ENCODE measurements around the gene ADD3. TPM values are rescaled to one million over a fixed set of nuclear protein-coding genes. Genes with fewer than 3 reads are reported as not detected.

The ADD3 gene
- total and polyA plus RNA-seq, 2 experiments from 2014 or later = 133 to 1,101 TPM

DNA sequence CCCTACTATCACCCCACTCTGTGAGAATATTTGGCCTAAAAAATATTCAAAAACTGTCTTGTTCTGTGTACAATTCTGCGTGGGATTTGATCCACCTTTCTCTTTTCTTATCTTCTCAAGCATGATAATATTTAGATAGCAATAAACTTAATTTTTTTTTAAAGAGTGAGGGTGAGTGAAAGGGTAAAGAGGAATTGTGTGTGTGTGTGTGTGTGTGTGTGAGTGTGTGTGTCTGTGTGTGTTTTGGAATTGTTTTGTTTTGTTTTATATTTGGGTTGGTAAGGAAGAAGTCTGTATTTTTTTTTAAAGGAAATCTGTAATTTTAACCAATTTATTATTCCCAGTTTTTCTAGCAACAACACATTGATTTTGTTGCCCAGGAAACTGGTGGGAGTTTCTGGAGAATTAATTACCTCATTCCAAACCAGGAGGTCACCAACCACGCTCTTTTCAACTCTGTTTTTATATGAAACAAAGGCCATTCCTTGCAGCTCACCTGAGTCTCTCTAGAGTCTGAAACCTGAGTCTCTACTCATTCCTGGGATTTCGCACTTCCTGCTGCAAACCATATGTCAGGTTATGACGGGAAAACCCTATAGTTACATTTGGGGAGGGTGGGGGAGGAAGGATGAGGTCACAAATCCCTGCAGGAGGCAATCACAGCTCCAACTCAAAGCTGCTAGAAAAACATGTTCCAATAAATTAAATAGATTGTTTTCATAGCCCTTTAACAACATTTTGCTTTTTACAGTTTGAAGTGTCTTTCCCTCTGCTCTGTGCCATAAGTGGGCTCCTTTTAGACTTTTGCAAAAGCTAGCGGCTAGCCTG, 46.4 kb upstream of the ADD3 start:
- no peak overlapping the region for H3K9ac ChIP-seq
- WGBS, 2 experiments (ENCODE audit: low coverage in 1 of 2, low lambda C conversion rate in 2 of 2, missing lambda C conversion rate in 2 of 2) = 47% methylated on average over 5 of the region's 5 CpGs
- peaks cover 39% of the 10 kb centered on the region for H3K4me1 ChIP-seq (ENCODE audit: insufficient read depth)
- no peaks in the 10 kb centered on the region for H3K36me3 ChIP-seq (ENCODE audit: low read depth)
- H3K27me3 ChIP-seq (replicated peaks; ENCODE audit: insufficient read depth) = no peaks in the 10 kb centered on the region
- H3K9me2 ChIP-seq (ENCODE audit: insufficient read depth) = no peaks in the 10 kb centered on the region
- H3K4me3 ChIP-seq = no peak overlapping the region
- 0 out of 2 replicates have a peak overlapping the region, but pooled peaks have one; percentile 42 for H2AFZ ChIP-seq
- H3K9me3 ChIP-seq (ENCODE audit: low read depth) = no peaks in the 10 kb centered on the region
- TF ChIP-seq EZH2 (IDR thresholded peaks at IDR 0.05; ENCODE audit: insufficient read depth, poor library complexity, severe bottlenecking) (no peak), EZH2phosphoT487 (IDR thresholded peaks at IDR 0.05; ENCODE audit: insufficient read depth, low read depth) (no peak)
- no peaks in the 10 kb centered on the region for H3K79me2 ChIP-seq (ENCODE audit: insufficient read depth)
- peak; percentile 39 for DNase-seq
- in situ Hi-C loops (cut with MboI) = no loop called here
- no peaks in the 10 kb centered on the region for H4K20me1 ChIP-seq (ENCODE audit: insufficient read depth)
- peaks cover 10% of the 10 kb centered on the region for H3F3A ChIP-seq (ENCODE audit: insufficient read depth)
- H3K27ac ChIP-seq = no peak overlapping the region
- H3K4me2 ChIP-seq (ENCODE audit: unreplicated experiment) = no peak overlapping the region

DNA sequence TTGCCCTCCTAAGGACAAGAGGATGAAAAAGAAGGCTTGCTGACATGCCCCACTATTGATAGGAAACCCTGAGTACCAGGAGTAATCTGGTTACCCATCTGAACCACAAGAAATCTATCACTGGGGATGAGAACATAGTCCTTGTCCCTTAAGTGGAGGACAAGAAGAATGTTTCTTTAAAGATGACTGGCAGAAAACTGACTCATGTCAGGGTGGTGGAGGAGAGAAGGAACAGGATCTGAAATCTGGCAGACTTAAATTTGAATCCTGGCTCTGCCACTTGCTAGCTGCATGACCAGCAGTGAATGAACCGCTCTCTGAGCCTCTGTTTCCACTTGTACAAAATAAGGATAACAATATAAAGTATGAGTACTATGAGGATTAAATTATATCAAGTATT, 45.5 kb upstream of the ADD3 start:
- H3K9ac ChIP-seq = no peak overlapping the region
- in situ Hi-C loops (cut with MboI) = no loop called here
- H3K9me3 ChIP-seq (ENCODE audit: low read depth) = no peaks in the 10 kb centered on the region
- TF ChIP-seq EZH2phosphoT487 (IDR thresholded peaks at IDR 0.05; ENCODE audit: insufficient read depth, low read depth) = no peak
- no peak for TF ChIP-seq EZH2 (IDR thresholded peaks at IDR 0.05; ENCODE audit: insufficient read depth, poor library complexity, severe bottlenecking)
- H3K4me2 ChIP-seq (ENCODE audit: unreplicated experiment) = peak overlapping the region; percentile 16
- 53 to 74% methylated on average over 1 of the region's 1 CpG for WGBS, 2 experiments (ENCODE audit: low coverage in 1 of 2, low lambda C conversion rate in 2 of 2, missing lambda C conversion rate in 2 of 2)
- peaks cover 17% of the 10 kb centered on the region for H3F3A ChIP-seq (ENCODE audit: insufficient read depth)
- DNase-seq = peak; percentile 44
- no peaks in the 10 kb centered on the region for H3K27me3 ChIP-seq (replicated peaks; ENCODE audit: insufficient read depth)
- peaks cover 48% of the 10 kb centered on the region for H3K4me1 ChIP-seq (ENCODE audit: insufficient read depth)
- H3K36me3 ChIP-seq (ENCODE audit: low read depth) = no peaks in the 10 kb centered on the region
- H3K27ac ChIP-seq = no peak overlapping the region
- H4K20me1 ChIP-seq (ENCODE audit: insufficient read depth) = no peaks in the 10 kb centered on the region
- no peaks in the 10 kb centered on the region for H3K9me2 ChIP-seq (ENCODE audit: insufficient read depth)
- no peak overlapping the region for H2AFZ ChIP-seq
- no peaks in the 10 kb centered on the region for H3K79me2 ChIP-seq (ENCODE audit: insufficient read depth)
- H3K4me3 ChIP-seq = no peak overlapping the region

DNA sequence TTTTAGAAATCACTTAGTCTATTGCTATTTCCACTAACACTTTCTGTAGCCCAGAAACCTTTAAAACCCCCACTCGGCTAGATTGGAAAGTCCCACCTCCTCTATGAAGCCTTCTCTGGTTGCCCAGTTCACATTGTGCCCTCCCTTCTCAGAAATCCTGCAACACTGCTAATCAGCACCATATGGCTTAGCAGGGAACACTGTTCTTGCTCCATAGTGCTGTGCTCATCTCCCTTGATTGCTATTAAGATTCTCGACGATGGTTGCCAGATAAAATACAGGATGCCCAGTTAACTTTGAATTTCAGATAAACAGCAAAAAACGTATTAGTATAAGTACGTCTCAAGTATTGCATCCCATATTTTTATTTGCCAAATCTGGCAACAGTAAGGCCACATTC, 44.3 kb upstream of the ADD3 start:
- H3K79me2 ChIP-seq (ENCODE audit: insufficient read depth) = no peaks in the 10 kb centered on the region
- no peaks in the 10 kb centered on the region for H3K27me3 ChIP-seq (replicated peaks; ENCODE audit: insufficient read depth)
- 3 to 7% methylated on average over 5 of the region's 5 CpGs for WGBS, 2 experiments (ENCODE audit: low coverage in 1 of 2, low lambda C conversion rate in 2 of 2, missing lambda C conversion rate in 2 of 2)
- no peak overlapping the region for H3K9ac ChIP-seq
- H3K27ac ChIP-seq = no peak overlapping the region
- no peaks in the 10 kb centered on the region for H4K20me1 ChIP-seq (ENCODE audit: insufficient read depth)
- no peaks in the 10 kb centered on the region for H3K36me3 ChIP-seq (ENCODE audit: low read depth)
- no peak overlapping the region for H3K4me2 ChIP-seq (ENCODE audit: unreplicated experiment)
- no peak for TF ChIP-seq EZH2phosphoT487 (IDR thresholded peaks at IDR 0.05; ENCODE audit: insufficient read depth, low read depth)
- no peak for TF ChIP-seq EZH2 (IDR thresholded peaks at IDR 0.05; ENCODE audit: insufficient read depth, poor library complexity, severe bottlenecking)
- H3K4me1 ChIP-seq (ENCODE audit: insufficient read depth) = peaks cover 58% of the 10 kb centered on the region
- H3K9me3 ChIP-seq (ENCODE audit: low read depth) = no peaks in the 10 kb centered on the region
- no peak overlapping the region for H3K4me3 ChIP-seq
- in situ Hi-C loops (cut with MboI) = no loop called here
- peak; percentile 74 for DNase-seq
- H3F3A ChIP-seq (ENCODE audit: insufficient read depth) = peaks cover 27% of the 10 kb centered on the region
- H2AFZ ChIP-seq = no peak overlapping the region
- no peaks in the 10 kb centered on the region for H3K9me2 ChIP-seq (ENCODE audit: insufficient read depth)

DNA sequence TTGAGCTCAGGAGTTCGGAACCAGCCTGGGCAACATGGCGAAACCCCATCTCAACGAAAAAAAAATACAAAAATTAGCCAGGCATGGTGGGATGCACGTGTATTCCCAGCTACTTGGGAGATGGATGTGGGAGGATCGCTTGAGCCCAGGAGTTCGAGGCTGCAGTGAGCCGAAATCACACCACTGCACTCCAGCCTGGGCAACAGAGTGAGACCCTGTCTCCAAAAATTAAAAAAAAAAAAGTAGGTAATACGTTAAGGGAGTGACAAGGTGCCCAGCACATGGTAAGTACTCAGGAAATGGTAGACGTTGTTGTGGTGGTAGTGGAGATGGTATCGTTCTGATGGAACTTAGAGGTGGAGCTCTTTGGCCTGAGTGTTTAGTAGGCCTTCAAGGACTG, 43.5 kb upstream of the ADD3 start:
- Histone ChIP-seq H3K9me3 (ENCODE audit: low read depth) (no peaks in the 10 kb centered on the region), H4K20me1 (ENCODE audit: insufficient read depth) (no peaks in the 10 kb centered on the region), H3K4me1 (ENCODE audit: insufficient read depth) (peaks cover 58% of the 10 kb centered on the region), H3K36me3 (ENCODE audit: low read depth) (no peaks in the 10 kb centered on the region), H3K27ac (no peak overlapping the region), H3K4me2 (ENCODE audit: unreplicated experiment) (no peak overlapping the region), H2AFZ (no peak overlapping the region), H3K4me3 (no peak overlapping the region), H3K79me2 (ENCODE audit: insufficient read depth) (no peaks in the 10 kb centered on the region), H3K27me3 (replicated peaks; ENCODE audit: insufficient read depth) (no peaks in the 10 kb centered on the region), H3F3A (ENCODE audit: insufficient read depth) (peaks cover 27% of the 10 kb centered on the region), H3K9ac (no peak overlapping the region), H3K9me2 (ENCODE audit: insufficient read depth) (no peaks in the 10 kb centered on the region)
- DNase-seq = no peak
- WGBS, 2 experiments (ENCODE audit: low coverage in 1 of 2, low lambda C conversion rate in 2 of 2, missing lambda C conversion rate in 2 of 2) = 91 to 92% methylated on average over 10 of the region's 10 CpGs
- in situ Hi-C loops (cut with MboI) = no loop called here
- TF ChIP-seq EZH2 (IDR thresholded peaks at IDR 0.05; ENCODE audit: insufficient read depth, poor library complexity, severe bottlenecking) = no peak
- no peak for TF ChIP-seq EZH2phosphoT487 (IDR thresholded peaks at IDR 0.05; ENCODE audit: insufficient read depth, low read depth)

Data from GM23248 (cell line).